Endothelial cell of umbilical vein (primary cell): ENCODE results near the gene SLC25A53.

Experiments
- CTCF ChIP-seq, 2 donors: IDR thresholded peaks; 1 replicate in 1 of 2; 2 replicates in 1 of 2; pipeline ENCODE4 v1.5.1; 2011; ENCODE audit warnings: low read length in 2 of 2, mild to moderate bottlenecking in 2 of 2, moderate library complexity in 2 of 2, control low read depth in 1 of 2, inconsistent platforms in 1 of 2, low read depth in 1 of 2; ENCODE audit not compliant: insufficient read depth in 1 of 2; ENCODE audit errors: extremely low read depth in 1 of 2
- POLR2A ChIP-seq: IDR thresholded peaks from 2 replicates; pipeline ENCODE4 v1.6.1; 2012; ENCODE audit warnings: low read depth, mild to moderate bottlenecking, control low read depth, low read length

GRCh38 chrX:104189837-104190236 is 33.0 kb upstream of the SLC25A53 start:
- TF ChIP-seq CTCF (IDR thresholded peaks at IDR 0.05; ENCODE audit: extremely low read depth in 1 of 2, insufficient read depth in 1 of 2, low read depth in 1 of 2, low read length in 2 of 2) (no peak), POLR2A (no peak)
